IPS-18c (cell line): ENCODE results near the gene EED.

ENCODE experiments used
- H3K4me3 ChIP-seq: 2 replicates; pipeline ENCODE4 v1.7.0; 2013; ENCODE audit warnings: low read depth, mild to moderate bottlenecking, low read length, moderate library complexity; ENCODE audit not compliant: insufficient read depth
- H3K9me3 ChIP-seq: one replicate; pipeline ENCODE4 v1.6.1; 2013; ENCODE audit warnings: mild to moderate bottlenecking, low read length, moderate library complexity; ENCODE audit not compliant: control insufficient read depth, insufficient read depth

Gene EED

GRCh38 chr11:86313793-86314192 lies 69.2 kb downstream of the EED start:
- no peak overlapping the region for H3K4me3 ChIP-seq
- H3K9me3 ChIP-seq: no peaks in the 10 kb centered on the region

GRCh38 chr11:86314636-86315035 lies 70.1 kb downstream of the EED start:
- Histone ChIP-seq H3K9me3 (no peaks in the 10 kb centered on the region), H3K4me3 (no peak overlapping the region)
